HAP-1 (cell line): ENCODE measurements around the gene DNAJB4.
"Not testable (repeated sequence)": the region's sequence is repeated elsewhere in the genome, so short reads cannot be mapped to it uniquely, and the experiment has no call there.

Source experiments
- DNase-seq, 2 experiments: peaks; one replicate each; pipeline ENCODE4 v3.0.0-alpha.2; 2016 to 2020; ENCODE audit warnings: low spot score in 2 of 2
- H3K27me3 ChIP-seq: fragments of 250-450 bp; sonication (Bioruptor Pico); 2 replicates; pipeline ENCODE4 v1.5.1; 2020; ENCODE audit warnings: low read depth, mild to moderate bottlenecking, moderate library complexity
- H3K36me3 ChIP-seq: fragments of 250-450 bp; sonication (Bioruptor Pico); replicated peaks from 2 replicates; pipeline ENCODE4 v1.5.1; 2020; ENCODE audit warnings: mild to moderate bottlenecking
- H3K4me1 ChIP-seq: fragments of 250-450 bp; sonication (Bioruptor Pico); 2 replicates; pipeline ENCODE4 v1.5.1; 2020; ENCODE audit warnings: mild to moderate bottlenecking
- H3K4me3 ChIP-seq: fragments of 250-450 bp; sonication (Bioruptor Pico); 2 replicates; pipeline ENCODE4 v1.5.1; 2020; ENCODE audit warnings: mild to moderate bottlenecking, moderate library complexity
- H3K9me3 ChIP-seq: fragments of 250-450 bp; sonication (Bioruptor Pico); 2 replicates; pipeline ENCODE4 v1.5.1; 2020; ENCODE audit warnings: mild to moderate bottlenecking, moderate library complexity
- in situ Hi-C: fragments of 300-500 bp; cut with MboI; formaldehyde crosslinking; loops from 3 replicates; pipeline ENCODE4 v1.14.3; 2020; ENCODE audit warnings: low sequenced_read_pairs, inconsistent platforms, mixed read lengths

Gene DNAJB4

GRCh38 chr1:78052685-78053405 is 48.1 kb downstream of the DNAJB4 start:
- in situ Hi-C loops = no loop called here
- Histone ChIP-seq H3K36me3 (no peaks in the 10 kb centered on the region), H3K27me3 (no peaks in the 10 kb centered on the region; the same call in 1 of the 2 replicates)

GRCh38 chr1:78053498-78053897 is 48.8 kb downstream of the DNAJB4 start:
- Histone ChIP-seq H3K4me1 (no peaks in the 10 kb centered on the region), H3K27me3 (no peaks in the 10 kb centered on the region; the same call in 1 of the 2 replicates), H3K36me3 (no peaks in the 10 kb centered on the region), H3K9me3 (no peaks in the 10 kb centered on the region), H3K4me3 (no peak overlapping the region)
- DNase-seq = no peak
- in situ Hi-C loops = no loop called here

More at GRCh38 chr1:78052685-78053405, 48.1 kb downstream of the DNAJB4 start:
- no peak for DNase-seq
- Histone ChIP-seq H3K9me3 (no peaks in the 10 kb centered on the region), H3K4me3 (no peak overlapping the region), H3K4me1 (no peaks in the 10 kb centered on the region)

GRCh38 chr1:78054559-78054958 is 49.8 kb downstream of the DNAJB4 start:
- Histone ChIP-seq H3K4me3 (no peak overlapping the region), H3K4me1 (no peaks in the 10 kb centered on the region), H3K36me3 (no peaks in the 10 kb centered on the region), H3K9me3 (no peaks in the 10 kb centered on the region), H3K27me3 (no peaks in the 10 kb centered on the region; the same call in 1 of the 2 replicates)
- DNase-seq = no peak
- in situ Hi-C loops = no loop called here

- Histone ChIP-seq H3K27me3 (no peaks in the 10 kb centered on the region; the same call in 1 of the 2 replicates), H3K4me3 (no peak overlapping the region), H3K9me3 (no peaks in the 10 kb centered on the region), H3K4me1 (no peaks in the 10 kb centered on the region), H3K36me3 (no peaks in the 10 kb centered on the region)
- DNase-seq = no peak
- in situ Hi-C loops = no loop called here
Measured at GRCh38 chr1:78054972-78055371, 50.2 kb downstream of the DNAJB4 start.

GRCh38 chr1:78055565-78056132 is 50.9 kb downstream of the DNAJB4 start:
- Histone ChIP-seq H3K36me3 (no peaks in the 10 kb centered on the region), H3K4me3 (no peak overlapping the region), H3K27me3 (no peaks in the 10 kb centered on the region; the same call in 1 of the 2 replicates), H3K4me1 (no peaks in the 10 kb centered on the region), H3K9me3 (no peaks in the 10 kb centered on the region)
- in situ Hi-C loops = no loop called here
- DNase-seq = no peak

- Histone ChIP-seq H3K27me3 (no peaks in the 10 kb centered on the region; the same call in 1 of the 2 replicates), H3K36me3 (no peaks in the 10 kb centered on the region), H3K4me1 (no peaks in the 10 kb centered on the region), H3K9me3 (no peaks in the 10 kb centered on the region), H3K4me3 (no peak overlapping the region)
- DNase-seq = no peak
- in situ Hi-C loops = no loop called here
Measured at GRCh38 chr1:78058670-78059069, 53.9 kb downstream of the DNAJB4 start.

GRCh38 chr1:78060857-78061563 is 56.3 kb downstream of the DNAJB4 start:
- Histone ChIP-seq H3K27me3 (peaks cover 3% of the 10 kb centered on the region; the same call in 1 of the 2 replicates), H3K36me3 (no peaks in the 10 kb centered on the region), H3K4me1 (no peaks in the 10 kb centered on the region), H3K9me3 (no peaks in the 10 kb centered on the region), H3K4me3 (no peak overlapping the region)
- DNase-seq = no peak
- in situ Hi-C loops = no loop called here

GRCh38 chr1:78061825-78062523 is 57.2 kb downstream of the DNAJB4 start:
- Histone ChIP-seq H3K27me3 (peaks cover 3% of the 10 kb centered on the region; the same call in 1 of the 2 replicates), H3K36me3 (no peaks in the 10 kb centered on the region), H3K4me1 (no peaks in the 10 kb centered on the region), H3K9me3 (no peaks in the 10 kb centered on the region), H3K4me3 (no peak overlapping the region)
- in situ Hi-C loops = no loop called here
- DNase-seq = no peak

- H3K4me3 ChIP-seq, H3K9me3 ChIP-seq, DNase-seq, H3K36me3 ChIP-seq, in situ Hi-C loops, H3K27me3 ChIP-seq, H3K4me1 ChIP-seq: not testable (repeated sequence)
Measured at GRCh38 chr1:78064886-78065285, 60.1 kb downstream of the DNAJB4 start.
